Neutrophil (primary cell): ENCODE data around the gene RNLS.

ENCODE experiments used
- H3K27ac ChIP-seq: fragments of 200-600 bp; sonication (generic); 2 replicates; pipeline ENCODE4 v1.5.1; 2016; ENCODE audit warnings: mild to moderate bottlenecking, moderate library complexity
- H3K27me3 ChIP-seq: fragments of 200-600 bp; sonication (generic); 2 replicates; pipeline ENCODE4 v1.6.0; 2016; ENCODE audit warnings: mild to moderate bottlenecking
- H3K36me3 ChIP-seq: fragments of 200-600 bp; sonication (generic); 2 replicates; pipeline ENCODE4 v1.5.1; 2017
- H3K4me1 ChIP-seq, 2 experiments: fragments of 200-600 bp in 1 of 2; sonication (generic) in 1 of 2; 1 replicate in 1 of 2; 2 replicates in 1 of 2; pipeline versions ENCODE4 v1.5.1 to v1.6.1; 2013 to 2016; ENCODE audit warnings: low read depth in 1 of 2, low read length in 1 of 2, mild to moderate bottlenecking in 1 of 2, moderate library complexity in 1 of 2; ENCODE audit not compliant: control insufficient read depth in 1 of 2, insufficient read depth in 1 of 2
- H3K4me3 ChIP-seq, 2 experiments: fragments of 200-600 bp in 1 of 2; sonication (generic) in 1 of 2; 1 replicate in 1 of 2; 2 replicates in 1 of 2; pipeline ENCODE4 v1.5.1; 2013 to 2016; ENCODE audit warnings: low read depth in 1 of 2, low read length in 1 of 2, mild to moderate bottlenecking in 1 of 2, moderate library complexity in 1 of 2
- H3K9me3 ChIP-seq: fragments of 200-600 bp; sonication (generic); 2 replicates; pipeline ENCODE4 v1.5.1; 2016
- TF ChIP-seq, protein P1 (sequence below): fragments of 200-600 bp; sonication (generic); IDR thresholded peaks from 2 replicates; pipeline ENCODE4 v1.5.1; 2016; ENCODE audit warnings: antibody characterized with exemption

The RNLS gene

DNA sequence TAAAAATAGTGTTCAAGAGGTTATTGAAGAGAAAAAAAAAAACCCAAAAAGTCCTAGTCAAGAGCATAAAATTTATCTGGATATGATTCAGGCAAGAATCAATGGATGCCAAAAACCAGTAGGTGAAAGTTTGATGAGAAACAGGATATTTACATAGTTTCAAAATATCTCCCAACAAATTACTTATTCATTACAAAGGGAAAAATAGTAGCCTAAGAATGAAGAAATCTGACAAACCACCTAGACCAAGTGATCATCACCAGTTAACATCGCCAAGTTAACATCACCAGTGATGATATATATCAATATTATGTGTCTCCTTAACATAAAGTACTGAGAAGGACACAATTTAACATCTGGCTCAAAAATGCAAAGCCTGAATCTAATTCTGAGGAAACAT, 85.2 kb downstream of the RNLS start:
- TF ChIP-seq, protein P1, sequence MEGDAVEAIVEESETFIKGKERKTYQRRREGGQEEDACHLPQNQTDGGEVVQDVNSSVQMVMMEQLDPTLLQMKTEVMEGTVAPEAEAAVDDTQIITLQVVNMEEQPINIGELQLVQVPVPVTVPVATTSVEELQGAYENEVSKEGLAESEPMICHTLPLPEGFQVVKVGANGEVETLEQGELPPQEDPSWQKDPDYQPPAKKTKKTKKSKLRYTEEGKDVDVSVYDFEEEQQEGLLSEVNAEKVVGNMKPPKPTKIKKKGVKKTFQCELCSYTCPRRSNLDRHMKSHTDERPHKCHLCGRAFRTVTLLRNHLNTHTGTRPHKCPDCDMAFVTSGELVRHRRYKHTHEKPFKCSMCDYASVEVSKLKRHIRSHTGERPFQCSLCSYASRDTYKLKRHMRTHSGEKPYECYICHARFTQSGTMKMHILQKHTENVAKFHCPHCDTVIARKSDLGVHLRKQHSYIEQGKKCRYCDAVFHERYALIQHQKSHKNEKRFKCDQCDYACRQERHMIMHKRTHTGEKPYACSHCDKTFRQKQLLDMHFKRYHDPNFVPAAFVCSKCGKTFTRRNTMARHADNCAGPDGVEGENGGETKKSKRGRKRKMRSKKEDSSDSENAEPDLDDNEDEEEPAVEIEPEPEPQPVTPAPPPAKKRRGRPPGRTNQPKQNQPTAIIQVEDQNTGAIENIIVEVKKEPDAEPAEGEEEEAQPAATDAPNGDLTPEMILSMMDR: no peak
- H3K9me3 ChIP-seq: no peaks in the 10 kb centered on the region
- no peak overlapping the region for H3K27ac ChIP-seq
- H3K36me3 ChIP-seq: no peaks in the 10 kb centered on the region
- no peak overlapping the region for H3K4me3 ChIP-seq
- H3K27me3 ChIP-seq: no peaks in the 10 kb centered on the region
- H3K4me1 ChIP-seq: peaks cover 12 to 20% of the 10 kb centered on the region in 2 experiments

DNA sequence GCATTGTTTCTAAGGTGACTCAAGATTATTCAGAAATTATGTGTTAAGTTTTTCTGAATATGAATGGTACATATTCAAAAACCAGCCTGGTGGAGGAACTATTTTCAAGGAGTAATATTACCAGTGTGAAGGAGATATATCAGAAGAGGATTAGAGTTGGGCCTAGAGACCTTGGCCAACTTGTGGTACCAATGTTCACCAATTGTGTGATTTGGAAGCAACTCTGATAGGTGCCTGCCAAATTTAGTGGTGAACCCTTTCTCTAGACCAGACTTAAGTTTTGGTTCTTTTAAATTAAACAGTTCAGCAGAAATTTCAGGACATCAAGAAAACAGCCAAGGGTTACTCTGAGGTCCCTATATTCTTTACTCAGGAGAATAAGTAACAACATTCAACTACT, 88.6 kb downstream of the RNLS start:
- no peak overlapping the region for H3K4me3 ChIP-seq
- peaks cover 36 to 47% of the 10 kb centered on the region in 2 experiments for H3K4me1 ChIP-seq
- H3K27me3 ChIP-seq: no peaks in the 10 kb centered on the region
- TF ChIP-seq, protein P1: no peak
- no peaks in the 10 kb centered on the region for H3K9me3 ChIP-seq
- no peaks in the 10 kb centered on the region for H3K36me3 ChIP-seq
- peak overlapping the region; percentile 35 for H3K27ac ChIP-seq

DNA sequence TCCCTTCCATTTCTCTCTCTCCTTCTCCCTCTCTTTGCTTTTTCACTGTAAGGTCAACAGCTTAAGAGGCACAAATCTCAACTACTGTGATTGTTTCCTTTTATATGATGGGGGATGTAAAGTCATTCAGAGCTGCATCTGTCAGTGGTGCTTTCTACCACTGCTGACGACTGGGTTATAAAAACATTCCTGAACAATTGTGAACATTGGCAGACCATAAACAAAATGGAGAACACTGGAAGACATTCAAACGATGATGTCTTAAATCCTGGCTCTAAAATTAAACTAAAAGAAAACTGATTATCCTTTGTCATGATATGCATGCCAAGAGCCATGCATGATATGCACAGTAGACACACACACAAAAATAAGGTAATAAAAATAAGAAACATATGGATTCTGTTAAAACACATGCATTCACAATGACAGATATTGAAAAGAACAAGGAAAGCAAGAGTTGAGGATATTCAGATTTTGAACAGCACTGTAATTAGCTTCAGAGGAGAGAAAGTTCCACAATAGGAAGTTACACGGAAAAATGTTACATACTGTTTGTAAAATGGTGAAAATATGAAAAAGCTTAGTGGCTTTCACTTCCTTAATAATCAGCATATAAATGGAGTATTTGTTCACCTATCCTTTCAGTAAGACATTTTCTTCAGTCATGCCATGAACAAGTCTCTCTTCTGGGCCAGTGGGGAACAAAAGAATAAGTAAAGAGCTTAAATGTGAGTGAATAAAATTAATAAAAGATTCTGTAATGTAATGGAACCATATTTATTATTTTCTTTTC, 89.2 kb downstream of the RNLS start:
- H3K27me3 ChIP-seq: no peaks in the 10 kb centered on the region
- H3K4me3 ChIP-seq: no peak overlapping the region
- no peaks in the 10 kb centered on the region for H3K36me3 ChIP-seq
- TF ChIP-seq, protein P1: no peak
- no peaks in the 10 kb centered on the region for H3K9me3 ChIP-seq
- H3K4me1 ChIP-seq: peaks cover 39 to 52% of the 10 kb centered on the region in 2 experiments
- peak overlapping the region; percentile 35 for H3K27ac ChIP-seq

DNA sequence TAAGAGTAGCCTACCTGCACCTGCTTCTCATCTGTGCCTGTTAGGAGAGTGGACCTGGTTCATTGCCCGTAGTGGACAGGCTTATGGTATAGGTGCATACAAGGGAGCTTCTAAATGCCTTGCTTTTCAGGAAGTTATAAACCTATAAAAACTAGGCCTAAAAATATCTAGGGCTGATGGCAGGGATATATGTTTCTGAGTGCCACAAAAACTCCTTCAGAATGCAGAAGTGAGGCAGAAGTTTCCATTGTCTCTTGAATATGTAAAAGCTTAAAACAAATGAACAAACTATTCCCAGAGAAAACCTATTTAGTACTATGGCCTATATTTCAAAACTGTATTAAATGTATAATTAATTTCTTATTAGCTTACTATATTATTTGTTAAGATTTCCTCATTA, 91.8 kb downstream of the RNLS start:
- Histone ChIP-seq H3K9me3 (no peaks in the 10 kb centered on the region), H3K4me1 (peaks cover 39 to 52% of the 10 kb centered on the region in 2 experiments), H3K27ac (peak overlapping the region; percentile 64), H3K4me3 (no peak overlapping the region), H3K27me3 (no peaks in the 10 kb centered on the region), H3K36me3 (no peaks in the 10 kb centered on the region)
- TF ChIP-seq, protein P1: no peak

DNA sequence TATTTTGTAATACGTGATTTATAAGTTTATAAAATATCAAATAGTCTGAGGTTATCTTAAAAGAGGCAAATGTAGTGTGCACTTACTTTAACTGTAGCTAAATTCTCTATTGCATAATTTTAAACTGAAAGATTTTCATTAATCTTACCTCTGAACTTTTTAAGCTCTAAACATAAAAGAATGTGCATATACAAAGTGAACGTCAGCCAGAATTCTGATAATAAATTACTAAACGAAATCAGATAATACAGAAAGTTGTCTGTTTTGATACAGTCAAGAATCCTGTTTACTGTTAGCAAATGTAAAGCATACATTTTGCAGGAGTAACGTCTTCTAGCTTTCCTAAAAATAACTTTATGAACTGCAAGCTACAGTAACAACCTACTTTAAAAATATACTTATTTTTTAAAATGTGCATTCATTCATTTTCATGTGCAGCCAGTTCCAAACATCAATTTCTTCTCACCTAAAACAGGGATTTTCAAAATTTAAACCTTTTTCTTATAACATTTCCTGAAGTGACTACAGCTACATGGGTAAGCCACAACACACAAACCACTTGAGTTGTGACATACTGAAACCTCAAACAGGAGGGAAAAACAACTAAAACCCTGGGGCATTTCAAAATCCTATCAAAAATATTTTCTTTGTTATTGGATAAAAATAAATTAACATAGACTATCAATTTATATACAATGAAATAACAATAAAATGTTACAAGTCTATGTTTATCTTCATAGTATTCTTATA, 92.7 kb downstream of the RNLS start:
- peak overlapping the region; percentile 64 for H3K27ac ChIP-seq
- TF ChIP-seq, protein P1: no peak

More for the DNA sequence above, 92.7 kb downstream of the RNLS start:
- no peak overlapping the region for H3K4me3 ChIP-seq
- H3K27me3 ChIP-seq: no peaks in the 10 kb centered on the region
- H3K9me3 ChIP-seq: no peaks in the 10 kb centered on the region
- H3K36me3 ChIP-seq: no peaks in the 10 kb centered on the region
- H3K4me1 ChIP-seq: peaks cover 39 to 52% of the 10 kb centered on the region in 2 experiments
